ENCODE measurements around the gene ATXN7L2.

Gene ATXN7L2

DNA sequence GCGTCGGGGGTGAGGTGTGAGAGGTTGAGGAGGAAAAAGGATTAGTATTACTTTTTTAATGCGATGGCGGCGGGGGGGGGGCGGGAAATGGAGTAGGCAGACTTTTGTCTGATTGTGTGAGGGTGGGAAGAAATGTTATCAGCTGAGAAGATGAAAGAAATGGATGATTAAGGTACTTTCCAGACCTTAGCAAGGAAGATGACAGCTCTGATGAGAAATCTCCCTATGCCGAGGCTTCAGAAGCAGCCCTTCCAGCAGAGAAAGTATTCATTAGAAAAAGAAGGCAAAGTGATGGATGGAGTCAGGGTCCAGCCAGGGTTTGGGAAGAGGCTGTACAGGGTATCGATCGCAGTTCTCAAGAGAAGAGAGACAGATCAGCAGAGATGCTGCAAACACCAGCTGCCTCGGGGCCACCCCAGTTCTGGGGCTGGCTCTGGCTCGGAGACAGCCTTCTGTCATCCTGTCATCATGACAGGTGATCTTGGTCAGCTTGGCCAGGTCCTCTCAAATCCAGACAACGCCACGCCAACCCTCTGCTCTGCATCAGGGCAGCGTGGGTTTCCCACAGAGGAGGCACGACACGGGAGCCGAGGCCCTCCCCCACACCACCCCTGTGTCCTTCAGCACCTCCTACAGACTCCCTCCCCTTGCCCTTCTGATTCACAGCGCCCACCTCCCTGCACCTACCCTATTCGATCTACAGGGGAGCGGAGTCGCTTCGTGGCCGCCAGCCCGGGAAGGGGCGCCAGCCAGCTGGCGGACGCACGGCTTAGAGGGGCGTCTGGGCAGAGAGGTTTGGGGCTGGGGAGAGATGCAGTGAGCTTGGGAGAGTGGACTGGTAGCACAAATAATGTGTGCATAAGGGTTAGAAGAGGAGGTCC is 674 bp upstream of the ATXN7L2 start:
- TF ChIP-seq, protein P1, sequence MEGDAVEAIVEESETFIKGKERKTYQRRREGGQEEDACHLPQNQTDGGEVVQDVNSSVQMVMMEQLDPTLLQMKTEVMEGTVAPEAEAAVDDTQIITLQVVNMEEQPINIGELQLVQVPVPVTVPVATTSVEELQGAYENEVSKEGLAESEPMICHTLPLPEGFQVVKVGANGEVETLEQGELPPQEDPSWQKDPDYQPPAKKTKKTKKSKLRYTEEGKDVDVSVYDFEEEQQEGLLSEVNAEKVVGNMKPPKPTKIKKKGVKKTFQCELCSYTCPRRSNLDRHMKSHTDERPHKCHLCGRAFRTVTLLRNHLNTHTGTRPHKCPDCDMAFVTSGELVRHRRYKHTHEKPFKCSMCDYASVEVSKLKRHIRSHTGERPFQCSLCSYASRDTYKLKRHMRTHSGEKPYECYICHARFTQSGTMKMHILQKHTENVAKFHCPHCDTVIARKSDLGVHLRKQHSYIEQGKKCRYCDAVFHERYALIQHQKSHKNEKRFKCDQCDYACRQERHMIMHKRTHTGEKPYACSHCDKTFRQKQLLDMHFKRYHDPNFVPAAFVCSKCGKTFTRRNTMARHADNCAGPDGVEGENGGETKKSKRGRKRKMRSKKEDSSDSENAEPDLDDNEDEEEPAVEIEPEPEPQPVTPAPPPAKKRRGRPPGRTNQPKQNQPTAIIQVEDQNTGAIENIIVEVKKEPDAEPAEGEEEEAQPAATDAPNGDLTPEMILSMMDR (IDR thresholded peaks at IDR 0.05; ENCODE audit: low read depth, low read length) = no peak
- peak overlapping the region; percentile 50 to 56 for H3K4me3 ChIP-seq (replicated peaks in 1 of 2; ENCODE audit: low read depth in 2 of 2, low read length in 2 of 2)
- DNase-seq (ENCODE audit: low read depth in 2 of 2) = no peak

DNA sequence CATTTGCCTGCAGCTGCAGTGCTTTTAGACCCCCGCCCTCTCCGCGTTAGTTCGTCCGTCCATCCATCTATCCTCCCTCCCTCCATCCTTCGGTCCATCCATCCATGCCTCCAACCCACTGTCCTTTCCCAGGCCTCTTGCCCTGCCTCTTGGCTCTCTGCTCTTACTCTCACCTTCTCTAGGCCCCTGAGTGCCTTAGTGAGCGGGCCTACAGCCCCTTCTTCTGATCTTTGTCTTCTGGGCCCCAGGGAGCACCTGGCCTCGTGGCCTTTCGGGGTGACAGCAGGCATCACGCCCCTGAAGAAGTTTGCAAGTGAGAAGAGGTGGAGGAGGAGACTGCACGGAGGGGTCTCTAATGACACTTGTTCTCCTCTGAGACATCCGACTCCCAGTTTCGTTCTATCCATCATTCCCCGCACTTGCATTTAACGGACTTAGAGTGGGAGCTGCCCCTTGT is 842 bp downstream of the ATXN7L2 start:
- peak overlapping the region; percentile 75 to 80 for H3K4me3 ChIP-seq (replicated peaks in 1 of 2; ENCODE audit: low read depth in 2 of 2, low read length in 2 of 2)
- TF ChIP-seq, protein P1 (IDR thresholded peaks at IDR 0.05; ENCODE audit: low read depth, low read length) = no peak
- no peak for DNase-seq (ENCODE audit: low read depth in 2 of 2)

DNA sequence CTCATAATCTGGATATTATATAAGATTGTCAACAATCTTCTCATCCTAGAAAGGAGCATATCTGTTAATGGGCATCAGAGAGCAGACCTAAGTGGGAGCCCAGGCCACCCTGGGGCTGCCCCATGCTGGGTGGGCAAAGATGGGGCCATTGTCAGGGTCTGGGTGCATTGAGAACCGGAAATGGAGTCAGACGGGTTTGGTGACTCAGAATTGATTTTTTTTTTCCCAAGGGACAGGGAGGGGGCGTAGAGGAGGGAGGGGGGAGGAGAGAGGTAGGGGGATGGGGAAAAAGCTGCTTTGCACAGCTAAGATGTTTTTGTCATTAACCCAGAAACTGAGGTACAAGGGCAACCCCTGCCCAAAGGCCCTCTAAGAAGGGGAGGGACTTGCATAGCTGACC is 1.3 kb downstream of the ATXN7L2 start:
- peak overlapping the region; percentile 75 to 80 for H3K4me3 ChIP-seq (replicated peaks in 1 of 2; ENCODE audit: low read depth in 2 of 2, low read length in 2 of 2)
- TF ChIP-seq, protein P1 (IDR thresholded peaks at IDR 0.05; ENCODE audit: low read depth, low read length) = no peak
- no peak for DNase-seq (ENCODE audit: low read depth in 2 of 2)

DNA sequence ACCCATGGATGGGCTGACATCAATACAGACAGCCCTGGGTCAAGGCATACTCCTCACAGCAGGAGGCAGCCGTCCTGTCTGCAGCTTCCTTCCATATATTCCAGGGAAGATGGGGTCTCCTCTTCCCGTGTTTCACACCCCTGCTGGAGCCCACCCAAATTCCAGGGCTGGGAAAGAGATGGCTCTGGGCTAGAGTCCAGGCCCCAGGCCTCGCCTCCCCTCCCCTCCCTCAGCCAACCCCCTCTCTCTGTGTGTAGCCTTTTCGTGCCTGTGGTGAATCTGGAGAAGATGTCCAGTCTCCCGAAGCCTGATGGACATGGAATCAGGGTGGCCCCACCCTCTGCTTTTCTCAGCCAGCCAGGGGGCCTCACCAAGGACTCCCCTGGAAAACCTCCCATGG is 3.6 kb downstream of the ATXN7L2 start:
- DNase-seq (ENCODE audit: low read depth in 2 of 2) = no peak
- H3K4me3 ChIP-seq (replicated peaks in 1 of 2; ENCODE audit: low read depth in 2 of 2, low read length in 2 of 2) = no peak overlapping the region
- TF ChIP-seq, protein P1 (IDR thresholded peaks at IDR 0.05; ENCODE audit: low read depth, low read length) = no peak

DNA sequence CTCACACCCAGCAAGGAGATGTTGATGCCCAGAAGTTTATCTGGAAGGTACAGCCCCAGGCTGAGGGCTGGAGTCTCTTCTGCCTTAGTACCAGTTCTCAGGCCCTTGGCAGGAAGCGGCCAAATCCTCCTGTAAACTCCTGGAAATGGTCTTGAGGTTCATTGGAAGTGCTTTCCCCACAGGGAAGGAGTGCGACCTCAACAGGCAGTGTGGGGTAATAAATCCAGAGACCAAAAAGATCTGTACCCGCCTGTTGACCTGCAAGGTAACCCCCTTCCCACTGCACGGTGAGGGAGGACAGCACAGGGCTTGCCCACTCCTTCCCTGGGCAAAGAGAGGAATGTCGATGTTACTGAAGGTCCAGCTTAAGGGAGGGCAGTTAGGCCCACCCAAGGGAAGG is 4.5 kb downstream of the ATXN7L2 start:
- no peak overlapping the region for H3K4me3 ChIP-seq (replicated peaks in 1 of 2; ENCODE audit: low read depth in 2 of 2, low read length in 2 of 2)
- TF ChIP-seq, protein P1 (IDR thresholded peaks at IDR 0.05; ENCODE audit: low read depth, low read length) = peak; percentile 18
- no peak for DNase-seq (ENCODE audit: low read depth in 2 of 2)

DNA sequence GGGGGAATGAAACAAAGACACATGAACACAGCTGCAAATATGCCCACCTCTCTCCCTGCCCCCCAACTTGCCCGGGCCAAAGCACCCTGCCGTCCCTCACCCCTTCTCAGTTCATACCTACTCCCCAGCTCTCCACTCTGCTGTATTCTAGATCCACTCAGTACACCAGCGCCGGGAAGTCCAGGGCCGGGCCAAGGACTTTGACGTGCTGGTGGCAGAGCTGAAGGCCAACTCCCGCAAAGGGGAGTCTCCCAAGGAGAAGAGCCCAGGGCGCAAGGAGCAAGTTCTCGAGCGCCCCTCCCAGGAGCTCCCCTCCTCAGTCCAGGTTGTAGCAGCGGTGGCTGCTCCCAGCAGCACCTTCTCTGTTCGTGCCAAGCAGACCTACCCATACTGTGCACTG is 5.0 kb downstream of the ATXN7L2 start:
- TF ChIP-seq, protein P1 (IDR thresholded peaks at IDR 0.05; ENCODE audit: low read depth, low read length) = no peak
- H3K4me3 ChIP-seq (replicated peaks in 1 of 2; ENCODE audit: low read depth in 2 of 2, low read length in 2 of 2) = no peak overlapping the region
- DNase-seq (ENCODE audit: low read depth in 2 of 2) = no peak
